IMR-90 (cell line): Measurements from ENCODE around the gene ASRGL1. TPM values are rescaled to one million over a fixed set of nuclear protein-coding genes. Genes with fewer than 3 reads are reported as not detected.

ENCODE experiments used
- ATAC-seq: fragments of 200-7000 bp; cut with Tn5 transposase; 2 replicates; pipeline ENCODE4 v1.9.1; 2020; ENCODE audit warnings: low read depth, mild to moderate bottlenecking, moderate library complexity
- BruUV-seq: library from RNA; stranded (reverse); fragments of 400-500 nt; replicated peaks from 2 replicates; lab custom pipeline; 2021; lab: Mats Ljungman, UMichigan
- CTCF ChIA-PET: fragments of 300-600 bp; formaldehyde crosslinking; extraction: SDS; loops from one replicate; lab custom pipeline; 2021; ENCODE audit warnings: antibody characterized with exemption; lab: Yijun Ruan, JAX
- POLR2A ChIA-PET: fragments of 300-600 bp; sonication (Branson Sonifier 250); formaldehyde crosslinking; loops from one replicate; lab custom pipeline; 2022; ENCODE audit warnings: antibody characterized with exemption; ENCODE audit not compliant: unreplicated experiment; lab: Charles Lee
- DNase-seq: peaks from one replicate; pipeline ENCODE4 v3.0.0; 2013
- H2AFZ ChIP-seq: replicated peaks from 2 replicates; pipeline ENCODE3; 2013; ENCODE audit warnings: low read length, mild to moderate bottlenecking; ENCODE audit not compliant: poor library complexity
- H2AK5ac ChIP-seq: 2 replicates; pipeline ENCODE4 v1.6.1; 2013; ENCODE audit warnings: low read depth, low read length, inconsistent platforms
- H2AK9ac ChIP-seq: replicated peaks from 2 replicates; pipeline ENCODE3; 2013; ENCODE audit warnings: mild to moderate bottlenecking, low read depth, low read length, moderate library complexity; ENCODE audit not compliant: poor library complexity
- H2BK120ac ChIP-seq: 2 replicates; pipeline ENCODE4 v1.6.1; 2013; ENCODE audit warnings: low read depth, low read length, inconsistent platforms
- H2BK15ac ChIP-seq: 3 replicates; pipeline ENCODE4 v1.6.1; 2013; ENCODE audit warnings: low read depth, low read length, inconsistent platforms
- H2BK20ac ChIP-seq: 2 replicates; pipeline ENCODE4 v1.6.1; 2013; ENCODE audit warnings: low read depth, mild to moderate bottlenecking, inconsistent platforms, low read length, moderate library complexity
- H2BK5ac ChIP-seq: 2 replicates; pipeline ENCODE4 v1.6.1; 2013; ENCODE audit warnings: mild to moderate bottlenecking, low read depth, low read length, inconsistent platforms; ENCODE audit not compliant: poor library complexity, severe bottlenecking
- H3K14ac ChIP-seq: replicated peaks from 2 replicates; pipeline ENCODE4 v1.6.1; 2013; ENCODE audit warnings: low read depth, low read length, inconsistent platforms
- H3K18ac ChIP-seq: 2 replicates; pipeline ENCODE4 v1.6.1; 2013; ENCODE audit warnings: low read depth, low read length, control low read depth
- H3K23ac ChIP-seq: 2 replicates; pipeline ENCODE4 v1.6.1; 2013; ENCODE audit warnings: low read depth, low read length, inconsistent platforms
- H3K27ac ChIP-seq: 2 replicates; pipeline ENCODE4 v1.5.1; 2013; ENCODE audit warnings: mild to moderate bottlenecking, control low read depth, low read length; ENCODE audit not compliant: insufficient read depth
- H3K27me3 ChIP-seq: 2 replicates; pipeline ENCODE4 v1.6.1; 2013; ENCODE audit warnings: low read length; ENCODE audit not compliant: control insufficient read depth, insufficient read depth
- H3K36me3 ChIP-seq: 2 replicates; pipeline ENCODE4 v1.6.1; 2013; ENCODE audit warnings: low read length, mixed read lengths; ENCODE audit not compliant: control insufficient read depth, insufficient read depth
- H3K4ac ChIP-seq: 2 replicates; pipeline ENCODE4 v1.6.1; 2013; ENCODE audit warnings: low read depth, low read length, inconsistent platforms
- H3K4me1 ChIP-seq: 2 replicates; pipeline ENCODE4 v1.6.1; 2013; ENCODE audit warnings: low read length, mixed read lengths; ENCODE audit not compliant: control insufficient read depth, insufficient read depth
- H3K4me2 ChIP-seq: 2 replicates; pipeline ENCODE4 v1.6.1; 2013; ENCODE audit warnings: low read depth, mild to moderate bottlenecking, control low read depth, low read length, moderate library complexity
- H3K4me3 ChIP-seq: 2 replicates; pipeline ENCODE4 v1.5.1; 2013; ENCODE audit warnings: low read depth, mild to moderate bottlenecking, control low read depth, low read length, moderate library complexity; ENCODE audit not compliant: insufficient read depth
- H3K56ac ChIP-seq: 2 replicates; pipeline ENCODE4 v1.6.1; 2013; ENCODE audit warnings: low read length, inconsistent platforms; ENCODE audit not compliant: insufficient read depth; ENCODE audit errors: extremely low read depth
- H3K79me1 ChIP-seq, 2 experiments: 2 replicates each; pipeline ENCODE4 v1.6.1; 2013; ENCODE audit warnings: low read length in 2 of 2, inconsistent platforms in 1 of 2, low read depth in 1 of 2
- H3K9ac ChIP-seq: 2 replicates; pipeline ENCODE4 v1.6.1; 2013; ENCODE audit warnings: low read depth, low read length, control low read depth
- H3K9me1 ChIP-seq: 2 replicates; pipeline ENCODE4 v1.6.1; 2013; ENCODE audit warnings: low read length, inconsistent platforms; ENCODE audit not compliant: insufficient read depth
- H3K9me3 ChIP-seq: 2 replicates; pipeline ENCODE4 v1.6.1; 2013; ENCODE audit warnings: low read length; ENCODE audit not compliant: control insufficient read depth, insufficient read depth
- H4K20me1 ChIP-seq: 2 replicates; pipeline ENCODE4 v1.6.1; 2013; ENCODE audit warnings: low read length, inconsistent platforms; ENCODE audit not compliant: insufficient read depth
- H4K5ac ChIP-seq: 2 replicates; pipeline ENCODE4 v1.6.1; 2013; ENCODE audit warnings: mild to moderate bottlenecking, low read depth, low read length, control low read depth
- H4K8ac ChIP-seq, 2 experiments: 2 replicates each; pipeline ENCODE4 v1.6.1; 2013; ENCODE audit warnings: low read depth in 2 of 2, low read length in 2 of 2, control low read depth in 1 of 2, inconsistent platforms in 1 of 2
- H4K91ac ChIP-seq: 2 replicates; pipeline ENCODE4 v1.6.1; 2013; ENCODE audit warnings: low read depth, low read length, inconsistent platforms; ENCODE audit not compliant: insufficient read depth
- BHLHE40 ChIP-seq: fragments of 150-350 bp; IDR thresholded peaks from 2 replicates; pipeline ENCODE4 v1.6.1; 2016; ENCODE audit warnings: mild to moderate bottlenecking, low read depth, low read length
- CEBPB ChIP-seq: IDR thresholded peaks from 2 replicates; pipeline ENCODE4 v1.6.1; 2012; ENCODE audit warnings: low read depth, low read length, improper control_type of control experiment
- CHD1 ChIP-seq: IDR thresholded peaks from 2 replicates; pipeline ENCODE4 v1.6.1; 2012; ENCODE audit warnings: low read depth, low read length, improper control_type of control experiment
- FOS ChIP-seq: fragments of 150-350 bp; IDR thresholded peaks from 2 replicates; pipeline ENCODE4 v1.6.1; 2016; ENCODE audit warnings: low read depth, low read length
- MAFK ChIP-seq: IDR thresholded peaks from 2 replicates; pipeline ENCODE4 v1.6.1; 2012; ENCODE audit warnings: low read depth, low read length, improper control_type of control experiment
- MAZ ChIP-seq: IDR thresholded peaks from 2 replicates; pipeline ENCODE4 v1.6.1; 2012; ENCODE audit warnings: low read depth, mild to moderate bottlenecking, low read length, improper control_type of control experiment, moderate library complexity, borderline replicate concordance
- MXI1 ChIP-seq: IDR thresholded peaks from 2 replicates; pipeline ENCODE4 v1.6.1; 2012; ENCODE audit warnings: low read depth, mild to moderate bottlenecking, low read length, moderate library complexity, borderline replicate concordance
- NFE2L2 ChIP-seq: fragments of 150-350 bp; IDR thresholded peaks from 2 replicates; pipeline ENCODE4 v1.6.1; 2016; ENCODE audit warnings: low read depth, mild to moderate bottlenecking, low read length
- POLR2A ChIP-seq: IDR thresholded peaks from 2 replicates; pipeline ENCODE4 v1.6.1; 2012; ENCODE audit warnings: mild to moderate bottlenecking, low read depth, low read length
- RAD21 ChIP-seq: IDR thresholded peaks from 2 replicates; pipeline ENCODE4 v1.6.1; 2012; ENCODE audit warnings: low read length, improper control_type of control experiment
- RCOR1 ChIP-seq: IDR thresholded peaks from 2 replicates; pipeline ENCODE4 v1.6.1; 2012; ENCODE audit warnings: mild to moderate bottlenecking, low read length, improper control_type of control experiment; ENCODE audit not compliant: insufficient replicate concordance
- RFX5 ChIP-seq: IDR thresholded peaks from 2 replicates; pipeline ENCODE4 v1.8.0; 2012; ENCODE audit warnings: low read depth, mild to moderate bottlenecking, low read length, moderate library complexity
- SMC3 ChIP-seq: fragments of 150-350 bp; IDR thresholded peaks from 2 replicates; pipeline ENCODE4 v1.6.1; 2016; ENCODE audit warnings: low read depth, mild to moderate bottlenecking, antibody characterized with exemption, low read length, moderate library complexity
- WGBS, 2 experiments: methylation state at CpG; one replicate each; pipeline versions ENCODE4 v1.1.5 to v1.1.7; 2013; ENCODE audit warnings: missing lambda C conversion rate in 2 of 2; ENCODE audit not compliant: insufficient read length in 1 of 2; ENCODE audit errors: extremely low coverage in 2 of 2; 5-methylcytosine and 5-hydroxymethylcytosine counted together
- dilution Hi-C: fragments of 300-500 bp; cut with HindIII; formaldehyde crosslinking; loops from one replicate; pipeline ENCODE4 v1.14.3; 2018; ENCODE audit warnings: low sequenced_read_pairs; ENCODE audit not compliant: unreplicated experiment
- in situ Hi-C: fragments of 300-500 bp; cut with MboI; formaldehyde crosslinking; loops from 3 replicates; pipeline ENCODE4 v1.14.3; 2019; ENCODE audit warnings: low sequenced_read_pairs, inconsistent platforms, mixed read lengths
- intact Hi-C: fragments of 100-400 bp; cut with micrococcal nuclease; formaldehyde crosslinking; loops from 2 replicates; pipeline ENCODE4 v1.10.0; 2022
- polyA plus RNA-seq, 3 experiments: library from polyadenylated mRNA; depleted of rRNA; stranded (reverse); fragments of >200 nt; gene quantifications; 2 replicates each; pipeline ENCODE4 v1.2.3, GENCODE V29; 2012; ENCODE audit warnings: low replicate concordance in 1 of 3
- total RNA-seq: library from RNA; depleted of rRNA; stranded (reverse); fragments of >200 nt; gene quantifications from 2 replicates; pipeline ENCODE4 v1.2.3, GENCODE V29; 2012
- TF ChIP-seq, protein P1 (sequence below): fragments of 150-350 bp; IDR thresholded peaks from 2 replicates; pipeline ENCODE4 v1.6.1; 2017; ENCODE audit warnings: mild to moderate bottlenecking, antibody characterized with exemption, low read length, low read depth
- TF ChIP-seq, protein P2 (sequence below): fragments of 150-350 bp; IDR thresholded peaks from 2 replicates; pipeline ENCODE4 v1.6.1; 2016; ENCODE audit warnings: low read depth, mild to moderate bottlenecking, low read length, moderate library complexity, borderline replicate concordance
- TF ChIP-seq, protein P3 (sequence below): conservative IDR thresholded peaks from 2 replicates; pipeline ENCODE4 v1.5.1; 2012; ENCODE audit warnings: mild to moderate bottlenecking, low read depth, low read length, improper control_type of control experiment

ASRGL1 gene
- total and polyA plus RNA-seq, 2 of the 4 experiments (the other 2 are of a cell fraction): 0.72 TPM; not detected in 1

DNA sequence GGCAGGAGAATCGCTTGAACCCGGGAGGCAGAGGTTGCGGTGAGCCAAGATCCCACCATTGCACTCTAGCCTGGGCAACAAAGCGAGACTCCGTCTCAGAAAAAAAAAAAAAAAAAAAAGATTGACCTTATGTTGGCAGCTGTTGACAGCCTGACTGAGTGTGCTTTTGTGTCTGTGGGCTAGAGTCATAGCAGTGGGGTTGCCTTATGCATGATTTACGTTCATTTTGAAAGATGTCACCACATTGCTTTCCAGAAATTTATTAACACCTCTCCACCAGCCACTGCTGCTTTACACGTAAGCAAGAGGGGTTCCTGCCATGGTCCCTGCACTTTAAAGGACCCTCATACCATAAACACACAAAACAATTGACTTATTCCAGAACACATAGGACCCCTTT, 21.0 kb downstream of the ASRGL1 start:
- no peak overlapping the region for H4K8ac ChIP-seq

More for the DNA sequence above, 21.0 kb downstream of the ASRGL1 start:
- ATAC-seq: no peak
- H3K23ac ChIP-seq: no peak overlapping the region
- CTCF ChIA-PET: no interaction called here
- no peaks in the 10 kb centered on the region for H3K4me1 ChIP-seq
- peaks cover 2% of the 10 kb centered on the region; the same call in 1 of the 2 replicates for H3K27me3 ChIP-seq
- H2AK5ac ChIP-seq: no peak overlapping the region
- H3K27ac ChIP-seq: no peak overlapping the region
- no peaks in the 10 kb centered on the region for H3K36me3 ChIP-seq
- no peak overlapping the region for H2BK20ac ChIP-seq
- TF ChIP-seq FOS (no peak), RFX5 (no peak), RAD21 (no peak), CEBPB (no peak), CHD1 (no peak), MAZ (no peak), POLR2A (no peak), SMC3 (no peak), MAFK (no peak), RCOR1 (no peak), BHLHE40 (no peak), NFE2L2 (no peak), MXI1 (no peak)
- TF ChIP-seq, protein P1, sequence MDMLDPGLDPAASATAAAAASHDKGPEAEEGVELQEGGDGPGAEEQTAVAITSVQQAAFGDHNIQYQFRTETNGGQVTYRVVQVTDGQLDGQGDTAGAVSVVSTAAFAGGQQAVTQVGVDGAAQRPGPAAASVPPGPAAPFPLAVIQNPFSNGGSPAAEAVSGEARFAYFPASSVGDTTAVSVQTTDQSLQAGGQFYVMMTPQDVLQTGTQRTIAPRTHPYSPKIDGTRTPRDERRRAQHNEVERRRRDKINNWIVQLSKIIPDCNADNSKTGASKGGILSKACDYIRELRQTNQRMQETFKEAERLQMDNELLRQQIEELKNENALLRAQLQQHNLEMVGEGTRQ: no peak
- TF ChIP-seq, protein P2, sequence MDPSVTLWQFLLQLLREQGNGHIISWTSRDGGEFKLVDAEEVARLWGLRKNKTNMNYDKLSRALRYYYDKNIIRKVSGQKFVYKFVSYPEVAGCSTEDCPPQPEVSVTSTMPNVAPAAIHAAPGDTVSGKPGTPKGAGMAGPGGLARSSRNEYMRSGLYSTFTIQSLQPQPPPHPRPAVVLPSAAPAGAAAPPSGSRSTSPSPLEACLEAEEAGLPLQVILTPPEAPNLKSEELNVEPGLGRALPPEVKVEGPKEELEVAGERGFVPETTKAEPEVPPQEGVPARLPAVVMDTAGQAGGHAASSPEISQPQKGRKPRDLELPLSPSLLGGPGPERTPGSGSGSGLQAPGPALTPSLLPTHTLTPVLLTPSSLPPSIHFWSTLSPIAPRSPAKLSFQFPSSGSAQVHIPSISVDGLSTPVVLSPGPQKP: no peak
- TF ChIP-seq, protein P3, sequence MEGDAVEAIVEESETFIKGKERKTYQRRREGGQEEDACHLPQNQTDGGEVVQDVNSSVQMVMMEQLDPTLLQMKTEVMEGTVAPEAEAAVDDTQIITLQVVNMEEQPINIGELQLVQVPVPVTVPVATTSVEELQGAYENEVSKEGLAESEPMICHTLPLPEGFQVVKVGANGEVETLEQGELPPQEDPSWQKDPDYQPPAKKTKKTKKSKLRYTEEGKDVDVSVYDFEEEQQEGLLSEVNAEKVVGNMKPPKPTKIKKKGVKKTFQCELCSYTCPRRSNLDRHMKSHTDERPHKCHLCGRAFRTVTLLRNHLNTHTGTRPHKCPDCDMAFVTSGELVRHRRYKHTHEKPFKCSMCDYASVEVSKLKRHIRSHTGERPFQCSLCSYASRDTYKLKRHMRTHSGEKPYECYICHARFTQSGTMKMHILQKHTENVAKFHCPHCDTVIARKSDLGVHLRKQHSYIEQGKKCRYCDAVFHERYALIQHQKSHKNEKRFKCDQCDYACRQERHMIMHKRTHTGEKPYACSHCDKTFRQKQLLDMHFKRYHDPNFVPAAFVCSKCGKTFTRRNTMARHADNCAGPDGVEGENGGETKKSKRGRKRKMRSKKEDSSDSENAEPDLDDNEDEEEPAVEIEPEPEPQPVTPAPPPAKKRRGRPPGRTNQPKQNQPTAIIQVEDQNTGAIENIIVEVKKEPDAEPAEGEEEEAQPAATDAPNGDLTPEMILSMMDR: no peak
- intact Hi-C loops (no loop called here), dilution Hi-C loops (no loop called here), in situ Hi-C loops (no loop called here)
- H4K5ac ChIP-seq: no peak overlapping the region
- DNase-seq: no peak
- no peak overlapping the region for H2AK9ac ChIP-seq
- no peaks in the 10 kb centered on the region for H3K79me1 ChIP-seq
- H3K4ac ChIP-seq: no peak overlapping the region
- H3K9me3 ChIP-seq: no peaks in the 10 kb centered on the region
- no peak overlapping the region for H3K9ac ChIP-seq
- H3K4me3 ChIP-seq: no peak overlapping the region
- no peak overlapping the region for H2BK5ac ChIP-seq
- H4K20me1 ChIP-seq: no peaks in the 10 kb centered on the region
- H3K4me2 ChIP-seq: no peak overlapping the region
- H3K18ac ChIP-seq: no peak overlapping the region
- no peak overlapping the region for H2BK120ac ChIP-seq
- 63% methylated on average over 1 of the region's 7 CpGs; no CpG with 5 or more reads in 1 of the 2 experiments for WGBS, 2 experiments
- no TSS peak for BruUV-seq
- no peak overlapping the region for H3K56ac ChIP-seq
- H2BK15ac ChIP-seq: no peak overlapping the region
- no peaks in the 10 kb centered on the region for H3K9me1 ChIP-seq
- no peak overlapping the region for H4K91ac ChIP-seq
- H3K14ac ChIP-seq: no peak overlapping the region
- H2AFZ ChIP-seq: no peak overlapping the region
- POLR2A ChIA-PET: no interaction called here
